Measurements from ENCODE around the gene FNBP1L. TPM values are rescaled to one million over a fixed set of nuclear protein-coding genes. Genes with fewer than 3 reads are reported as not detected.

Gene FNBP1L
- total and polyA plus RNA-seq, 10 of the 15 experiments (the other 5 are each of a cell fraction or from before 2014, with no cell fraction given), result 0.02 to 0.12 (median 0.07) TPM; not detected in 4

- ChIA-PET SMC1A (ENCODE audit: uncharacterized antibody, unreplicated experiment) (interaction anchor here (1.6 kb wide), 1 partner anchor 9 kb away, joined by 4 read pairs; no protein-coding TSS in a partner anchor), CTCF (interaction anchor here (0.6 to 2.2 kb wide), 3 partner anchors 12 to 213 kb away, joined by 5 to 7 read pairs (median 5); no protein-coding TSS in a partner anchor), POLR2A (no interaction called here), RAD21 (ENCODE audit: unreplicated experiment) (no interaction called here)
- Histone ChIP-seq H3K4me3 (no peak overlapping the region), H3K4me1 (ENCODE audit: control insufficient read depth, insufficient read depth, low read length) (no peaks in the 10 kb centered on the region), H3K9ac (ENCODE audit: control insufficient read depth, insufficient read depth, low read length) (no peak overlapping the region), H4K20me1 (ENCODE audit: control insufficient read depth, insufficient read depth) (peaks cover 7% of the 10 kb centered on the region), H3K4me2 (ENCODE audit: control insufficient read depth, insufficient read depth) (no peak overlapping the region), H3K27ac (ENCODE audit: control insufficient read depth, insufficient read depth) (no peak overlapping the region), H3K79me2 (ENCODE audit: control insufficient read depth, insufficient read depth, low read length) (no peaks in the 10 kb centered on the region), H2AFZ (ENCODE audit: control insufficient read depth, low read depth, low read length) (no peak overlapping the region), H3K27me3 (replicated peaks in 1 of 2; ENCODE audit: control insufficient read depth in 2 of 2, insufficient read depth in 2 of 2, low read length in 1 of 2) (peaks cover 0 to 2% of the 10 kb centered on the region in 2 experiments; a peak in 3 of 4 replicates), H3K9me3 (replicated peaks; ENCODE audit: control insufficient read depth, insufficient read depth, low read length) (no peaks in the 10 kb centered on the region; the same call in 2 of the 3 replicates), H3K36me3 (ENCODE audit: control insufficient read depth in 2 of 2, insufficient read depth in 2 of 2, low read length in 1 of 2) (no peaks in the 10 kb centered on the region)
- intact Hi-C loops (cut with micrococcal nuclease; ENCODE audit: unreplicated experiment), result no loop called here
- in situ Hi-C loops (cut with MboI), result no loop called here
- TF ChIP-seq STAT3 (IDR thresholded peaks at IDR 0.05; ENCODE audit: low read depth, low read length) (no peak), SREBF2 (IDR thresholded peaks at IDR 0.05; ENCODE audit: low read length) (no peak), CHD4 (IDR thresholded peaks at IDR 0.05) (no peak), USF2 (IDR thresholded peaks at IDR 0.05; ENCODE audit: borderline replicate concordance, low read depth, low read length) (no peak), MYC (IDR thresholded peaks at IDR 0.05; ENCODE audit: insufficient read depth, insufficient read length, insufficient replicate concordance, low read length, severe bottlenecking) (no peak), SUZ12 (IDR thresholded peaks at IDR 0.05; ENCODE audit: unreplicated experiment) (no peak), CTCF (IDR thresholded peaks at IDR 0.05 in 2 of 3, conservative IDR thresholded peaks at IDR 0.05 in 1 of 3; ENCODE audit: control insufficient read depth in 2 of 3, extremely low read depth in 1 of 3, insufficient read depth in 1 of 3, low read depth in 3 of 3, low read length in 3 of 3) (no peak), ESRRA (IDR thresholded peaks at IDR 0.05; ENCODE audit: low read length) (no peak), FOS (IDR thresholded peaks at IDR 0.05; ENCODE audit: borderline replicate concordance, extremely low read depth, insufficient read length) (no peak), SP1 (IDR thresholded peaks at IDR 0.05; ENCODE audit: low read depth, low read length) (no peak), SMC3 (IDR thresholded peaks at IDR 0.05; ENCODE audit: borderline replicate concordance, low read length) (no peak), ZNF274 (IDR thresholded peaks at IDR 0.05; ENCODE audit: insufficient read depth, insufficient read length) (no peak), PKNOX1 (IDR thresholded peaks at IDR 0.05) (no peak), CREM (IDR thresholded peaks at IDR 0.05; ENCODE audit: low read depth) (no peak), MXI1 (IDR thresholded peaks at IDR 0.05; ENCODE audit: low read depth, low read length) (no peak), TBL1XR1 (IDR thresholded peaks at IDR 0.05; ENCODE audit: low read depth, low read length) (no peak), RFX5 (IDR thresholded peaks at IDR 0.05; ENCODE audit: low read depth, low read length) (no peak)
- 91% methylated on average over 2 of the region's 2 CpGs for WGBS (ENCODE audit: insufficient coverage, insufficient replicate concordance, low lambda C conversion rate, missing lambda C conversion rate)
- no TSS peak for BruUV-seq (replicated peaks)
- no peak for DNase-seq (ENCODE audit: low read depth, low spot score)
- ATAC-seq, result no peak
- FAIRE-seq, result no peak
These were observed 152.7 kb downstream of the FNBP1L start for GRCh38 chr1:93600663-93601062.

Data from GM12878 (cell line).